NCI-H2107 treated with DMSO at 0.1 percent for 48 hours (cell line): ENCODE data around the gene NDRG4.

Source experiments
- DNase-seq: peaks from one replicate; lab custom pipeline; 2025; ENCODE audit not compliant: unreplicated experiment; lab: John Stamatoyannopoulos, UW

Gene NDRG4

GRCh38 chr16:58537124-58537906, 37.4 kb downstream of the NDRG4 start:
- no peak for DNase-seq

GRCh38 chr16:58541711-58542110, 41.8 kb downstream of the NDRG4 start:
- DNase-seq, result no peak

GRCh38 chr16:58542291-58542690, 42.3 kb downstream of the NDRG4 start:
- no peak for DNase-seq

GRCh38 chr16:58543685-58544084, 43.7 kb downstream of the NDRG4 start:
- DNase-seq, result no peak

GRCh38 chr16:58548378-58548777, 48.4 kb downstream of the NDRG4 start:
- no peak for DNase-seq

- DNase-seq, result no peak
Measured at GRCh38 chr16:58551496-58551895, 51.6 kb downstream of the NDRG4 start.

GRCh38 chr16:58556678-58557077, 56.7 kb downstream of the NDRG4 start:
- no peak for DNase-seq
